Smooth muscle cell (in vitro differentiated cells): ENCODE results near the gene PER3. TPM values are rescaled to one million over a fixed set of nuclear protein-coding genes. Genes with fewer than 3 reads are reported as not detected.
A peak's percentile ranks its signal among the peaks of the same experiment; 100 is the strongest.

ENCODE experiments used
- DNase-seq: peaks from one replicate; lab custom pipeline; 2025; ENCODE audit not compliant: unreplicated experiment; lab: John Stamatoyannopoulos, UW
- H2AFZ ChIP-seq: fragments of 200-600 bp; sonication (generic); 2 replicates; pipeline ENCODE4 v1.6.0; 2016; ENCODE audit warnings: antibody characterized with exemption, low read depth, mild to moderate bottlenecking
- H3F3A ChIP-seq: fragments of 200-600 bp; sonication (generic); 2 replicates; pipeline ENCODE4 v1.6.0; 2017; ENCODE audit warnings: antibody characterized with exemption, low read depth
- H3K27ac ChIP-seq: fragments of 200-600 bp; sonication (generic); 2 replicates; pipeline ENCODE4 v1.5.1; 2016; ENCODE audit warnings: low read depth, mild to moderate bottlenecking
- H3K27me3 ChIP-seq: fragments of 200-600 bp; sonication (generic); 2 replicates; pipeline ENCODE4 v1.6.1; 2016; ENCODE audit warnings: low read depth, mild to moderate bottlenecking
- H3K36me3 ChIP-seq: fragments of 200-600 bp; sonication (generic); 2 replicates; pipeline ENCODE4 v1.5.1; 2016; ENCODE audit warnings: low read depth
- H3K4me1 ChIP-seq: fragments of 200-600 bp; sonication (generic); 2 replicates; pipeline ENCODE4 v1.5.1; 2016; ENCODE audit warnings: low read depth
- H3K4me2 ChIP-seq: fragments of 200-600 bp; sonication (generic); 2 replicates; pipeline ENCODE4 v1.6.0; 2016; ENCODE audit warnings: mild to moderate bottlenecking
- H3K4me3 ChIP-seq: fragments of 200-600 bp; sonication (generic); 2 replicates; pipeline ENCODE4 v1.5.1; 2016; ENCODE audit warnings: mild to moderate bottlenecking
- H3K79me2 ChIP-seq: fragments of 200-600 bp; sonication (generic); 2 replicates; pipeline ENCODE4 v1.6.0; 2016; ENCODE audit warnings: low read depth, mild to moderate bottlenecking
- H3K9ac ChIP-seq: fragments of 200-600 bp; sonication (generic); 2 replicates; pipeline ENCODE4 v1.6.0; 2016; ENCODE audit warnings: low read depth
- H3K9me3 ChIP-seq: fragments of 200-600 bp; sonication (generic); replicated peaks from 2 replicates; pipeline ENCODE4 v1.5.1; 2016; ENCODE audit warnings: low read depth
- H4K20me1 ChIP-seq: fragments of 200-600 bp; sonication (generic); 2 replicates; pipeline ENCODE4 v1.6.0; 2016; ENCODE audit warnings: low read depth
- CTCF ChIP-seq: fragments of 200-600 bp; sonication (generic); IDR thresholded peaks from 2 replicates; pipeline ENCODE4 v1.5.1; 2017; ENCODE audit warnings: borderline replicate concordance, mild to moderate bottlenecking, antibody characterized with exemption; ENCODE audit not compliant: insufficient read depth, poor library complexity, severe bottlenecking
- WGBS: methylation state at CpG from one replicate; pipeline ENCODE4 v1.1.7; 2016; ENCODE audit warnings: low lambda C conversion rate; 5-methylcytosine and 5-hydroxymethylcytosine counted together
- polyA plus RNA-seq: library from polyadenylated mRNA; unstranded; fragments of >200 nt; fragmentation: Nextera tagmentation; extraction: Ambion mirVana; gene quantifications from 2 replicates; pipeline ENCODE4 v1.2.1, GENCODE V29; 2016
- total RNA-seq: library from RNA; depleted of rRNA; stranded (reverse); fragments of >200 nt; gene quantifications from 2 replicates; pipeline ENCODE4 v1.2.3, GENCODE V29; 2014

PER3 gene
- total and polyA plus RNA-seq, 2 experiments from 2014 or later = 5.9 to 13.2 TPM

GRCh38 chr1:7795406-7795805 lies 11.3 kb downstream of the PER3 start:
- Histone ChIP-seq H3K4me1 (no peaks in the 10 kb centered on the region), H3F3A (no peaks in the 10 kb centered on the region), H3K27ac (no peak overlapping the region), H3K79me2 (no peaks in the 10 kb centered on the region), H3K27me3 (no peaks in the 10 kb centered on the region), H2AFZ (no peak overlapping the region), H3K4me3 (no peak overlapping the region), H3K9me3 (peaks cover 4% of the 10 kb centered on the region), H3K36me3 (peaks cover 7% of the 10 kb centered on the region), H3K4me2 (no peak overlapping the region), H4K20me1 (no peaks in the 10 kb centered on the region), H3K9ac (no peak overlapping the region)
- no peak for DNase-seq
- WGBS = 93% methylated on average over 12 of the region's 12 CpGs
- TF ChIP-seq CTCF = no peak

- Histone ChIP-seq H3K9me3 (no peaks in the 10 kb centered on the region), H4K20me1 (no peaks in the 10 kb centered on the region), H3K27ac (no peak overlapping the region), H3K36me3 (no peaks in the 10 kb centered on the region), H3K27me3 (no peaks in the 10 kb centered on the region), H3K4me2 (no peak overlapping the region), H3F3A (no peaks in the 10 kb centered on the region), H3K4me1 (no peaks in the 10 kb centered on the region), H3K79me2 (no peaks in the 10 kb centered on the region), H3K4me3 (no peak overlapping the region), H2AFZ (no peak overlapping the region), H3K9ac (no peak overlapping the region)
- WGBS = 96% methylated on average over 9 of the region's 9 CpGs
- no peak for TF ChIP-seq CTCF
- DNase-seq = no peak
Measured at GRCh38 chr1:7805460-7805859, 21.4 kb downstream of the PER3 start.

- H3K36me3 ChIP-seq = peaks cover 11% of the 10 kb centered on the region
- H3K9ac ChIP-seq = no peak overlapping the region
- no peaks in the 10 kb centered on the region for H3K79me2 ChIP-seq
- H3K4me1 ChIP-seq = no peaks in the 10 kb centered on the region
- H3K4me2 ChIP-seq = no peak overlapping the region
- 47% methylated on average over 1 of the region's 1 CpG for WGBS
- H4K20me1 ChIP-seq = no peaks in the 10 kb centered on the region
- peaks cover 3% of the 10 kb centered on the region for H3K9me3 ChIP-seq
- no peak for DNase-seq
- no peaks in the 10 kb centered on the region for H3F3A ChIP-seq
- H3K27ac ChIP-seq = no peak overlapping the region
- no peak overlapping the region for H3K4me3 ChIP-seq
- no peak overlapping the region for H2AFZ ChIP-seq
- no peaks in the 10 kb centered on the region for H3K27me3 ChIP-seq
- TF ChIP-seq CTCF = peak; percentile 55
Measured at GRCh38 chr1:7808253-7808844, 24.3 kb downstream of the PER3 start.

- Histone ChIP-seq H3K36me3 (peaks cover 22% of the 10 kb centered on the region), H3K4me3 (no peak overlapping the region), H2AFZ (no peak overlapping the region), H3K27me3 (no peaks in the 10 kb centered on the region), H3K9ac (no peak overlapping the region), H3F3A (no peaks in the 10 kb centered on the region), H4K20me1 (no peaks in the 10 kb centered on the region), H3K4me1 (no peaks in the 10 kb centered on the region), H3K9me3 (peaks cover 13% of the 10 kb centered on the region), H3K4me2 (no peak overlapping the region), H3K27ac (no peak overlapping the region), H3K79me2 (no peaks in the 10 kb centered on the region)
- DNase-seq = no peak
- TF ChIP-seq CTCF = no peak
- 98% methylated on average over 13 of the region's 13 CpGs for WGBS
Measured at GRCh38 chr1:7809742-7810141, 25.7 kb downstream of the PER3 start.
